Measurements from ENCODE around the gene NID1.

DNA sequence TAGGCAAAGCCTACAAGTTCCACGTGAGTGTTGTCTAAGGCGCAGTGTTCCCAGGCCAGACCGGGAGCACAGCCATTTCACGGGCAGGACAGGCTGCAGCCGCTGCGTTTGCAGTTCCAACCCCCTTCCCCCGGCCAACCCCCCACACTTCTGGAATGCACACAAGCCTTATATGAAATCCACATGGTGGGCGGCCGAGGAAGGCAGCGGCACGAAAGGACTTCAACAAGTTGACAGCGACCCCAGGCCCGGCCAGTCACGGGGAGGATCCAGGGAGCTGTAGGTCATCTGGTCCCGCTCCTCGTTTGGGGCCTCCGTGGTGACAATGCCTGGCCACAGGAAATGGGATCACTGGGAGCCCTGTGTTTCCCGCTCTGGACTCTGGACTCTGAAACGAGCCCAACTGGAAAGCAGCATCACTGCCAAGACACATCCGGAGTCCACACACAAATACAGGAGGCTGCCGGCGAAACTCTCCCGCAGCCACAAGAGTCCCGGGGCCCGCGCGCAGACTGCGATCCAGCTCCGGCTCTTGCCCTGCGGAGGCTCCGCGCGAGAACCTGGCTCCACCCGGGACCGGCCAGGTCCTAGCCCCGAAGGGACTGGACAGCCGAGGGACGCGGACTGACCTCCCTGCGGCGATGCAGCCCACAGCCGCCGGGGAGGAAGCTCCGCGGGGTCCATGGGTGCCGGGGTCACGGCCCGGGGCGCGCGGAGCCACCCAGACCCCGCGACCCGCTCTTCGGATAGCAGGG lies 794 bp downstream of the NID1 start:
- TF ChIP-seq, protein P1, sequence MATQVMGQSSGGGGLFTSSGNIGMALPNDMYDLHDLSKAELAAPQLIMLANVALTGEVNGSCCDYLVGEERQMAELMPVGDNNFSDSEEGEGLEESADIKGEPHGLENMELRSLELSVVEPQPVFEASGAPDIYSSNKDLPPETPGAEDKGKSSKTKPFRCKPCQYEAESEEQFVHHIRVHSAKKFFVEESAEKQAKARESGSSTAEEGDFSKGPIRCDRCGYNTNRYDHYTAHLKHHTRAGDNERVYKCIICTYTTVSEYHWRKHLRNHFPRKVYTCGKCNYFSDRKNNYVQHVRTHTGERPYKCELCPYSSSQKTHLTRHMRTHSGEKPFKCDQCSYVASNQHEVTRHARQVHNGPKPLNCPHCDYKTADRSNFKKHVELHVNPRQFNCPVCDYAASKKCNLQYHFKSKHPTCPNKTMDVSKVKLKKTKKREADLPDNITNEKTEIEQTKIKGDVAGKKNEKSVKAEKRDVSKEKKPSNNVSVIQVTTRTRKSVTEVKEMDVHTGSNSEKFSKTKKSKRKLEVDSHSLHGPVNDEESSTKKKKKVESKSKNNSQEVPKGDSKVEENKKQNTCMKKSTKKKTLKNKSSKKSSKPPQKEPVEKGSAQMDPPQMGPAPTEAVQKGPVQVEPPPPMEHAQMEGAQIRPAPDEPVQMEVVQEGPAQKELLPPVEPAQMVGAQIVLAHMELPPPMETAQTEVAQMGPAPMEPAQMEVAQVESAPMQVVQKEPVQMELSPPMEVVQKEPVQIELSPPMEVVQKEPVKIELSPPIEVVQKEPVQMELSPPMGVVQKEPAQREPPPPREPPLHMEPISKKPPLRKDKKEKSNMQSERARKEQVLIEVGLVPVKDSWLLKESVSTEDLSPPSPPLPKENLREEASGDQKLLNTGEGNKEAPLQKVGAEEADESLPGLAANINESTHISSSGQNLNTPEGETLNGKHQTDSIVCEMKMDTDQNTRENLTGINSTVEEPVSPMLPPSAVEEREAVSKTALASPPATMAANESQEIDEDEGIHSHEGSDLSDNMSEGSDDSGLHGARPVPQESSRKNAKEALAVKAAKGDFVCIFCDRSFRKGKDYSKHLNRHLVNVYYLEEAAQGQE (IDR thresholded peaks at IDR 0.05; ENCODE audit: low read depth): no peak
- TF ChIP-seq CEBPB (IDR thresholded peaks at IDR 0.05) (no peak), CREB1 (IDR thresholded peaks at IDR 0.05; ENCODE audit: low read depth) (no peak)
